B cell (primary cell): ENCODE results near the gene CSNK2B.

Source experiments
- CTCF ChIP-seq: fragments of 200-600 bp; IDR thresholded peaks from one replicate; pipeline ENCODE4 v1.8.0; 2022; ENCODE audit warnings: antibody characterized with exemption, mild to moderate bottlenecking
- EZH2 ChIP-seq: IDR thresholded peaks from 2 replicates; pipeline ENCODE4 v1.6.1; 2012; ENCODE audit warnings: borderline replicate concordance, low read depth, mild to moderate bottlenecking, moderate library complexity, low read length; ENCODE audit not compliant: insufficient read depth, poor library complexity, severe bottlenecking

- no peak for TF ChIP-seq EZH2
- TF ChIP-seq CTCF, result no peak
Observed at GRCh38 chr6:31717499-31718222, 51.8 kb downstream of the CSNK2B start.
